Measurements from ENCODE around the gene AIFM3. TPM values are rescaled to one million over a fixed set of nuclear protein-coding genes. Genes with fewer than 3 reads are reported as not detected.

AIFM3 gene
- total and polyA plus RNA-seq, 2 of the 13 experiments (the other 11 are each of a cell fraction or from before 2014, with no cell fraction given): 9.0 to 15.3 TPM

GRCh38 chr22:20977516-20978170 is 10.6 kb downstream of the AIFM3 start:
- DNase-seq (ENCODE audit: low spot score) (no peak), ATAC-seq (no peak), FAIRE-seq (no peak)
- intact Hi-C loops (cut with micrococcal nuclease; ENCODE audit: unreplicated experiment) (no loop called here), in situ Hi-C loops (cut with HindIII; ENCODE audit: extremely low pct_ligation_motif_present, low pct_unique_long_range_greater_than_20kb) (no loop called here)
- ChIA-PET POLR2A (interaction anchor here (1.0 kb wide), 1 partner anchor 20 kb away, joined by 4 read pairs; no protein-coding TSS in a partner anchor), CTCF (ENCODE audit: low intra/inter-chr PET ratio, low total read pairs) (no interaction called here)
- Histone ChIP-seq H3K4me2 (ENCODE audit: low read depth, low read length) (no peak overlapping the region), H3K4me1 (ENCODE audit: insufficient read depth, low read length) (peaks cover 28% of the 10 kb centered on the region), H3K9me3 (ENCODE audit: low read length) (0 out of 2 replicates have a peak, but pooled peaks cover 4% of the 10 kb centered on the region), H3K36me3 (replicated peaks in 1 of 2; ENCODE audit: control insufficient read depth in 1 of 2, insufficient read depth in 2 of 2, low read length in 2 of 2) (no peaks in the 10 kb centered on the region), H3K4me3 (replicated peaks in 1 of 3; ENCODE audit: insufficient read depth in 1 of 3, low read depth in 2 of 3, low read length in 3 of 3) (no peak overlapping the region), H3K27me3 (ENCODE audit: control insufficient read depth in 1 of 2, insufficient read depth in 2 of 2, low read length in 2 of 2) (no peaks in the 10 kb centered on the region; a peak in 1 of 5 replicates), H3K27ac (ENCODE audit: extremely low read length, insufficient read depth, low read length) (no peak overlapping the region), H2AFZ (ENCODE audit: low read length) (no peak overlapping the region), H4K20me1 (ENCODE audit: insufficient read depth, low read length) (no peaks in the 10 kb centered on the region), H3K79me2 (ENCODE audit: insufficient read depth, low read length) (peaks cover 5% of the 10 kb centered on the region), H3K9ac (ENCODE audit: insufficient read depth, low read depth, low read length) (no peak overlapping the region)
- BruUV-seq (replicated peaks): no TSS peak
- TF ChIP-seq, protein P1, sequence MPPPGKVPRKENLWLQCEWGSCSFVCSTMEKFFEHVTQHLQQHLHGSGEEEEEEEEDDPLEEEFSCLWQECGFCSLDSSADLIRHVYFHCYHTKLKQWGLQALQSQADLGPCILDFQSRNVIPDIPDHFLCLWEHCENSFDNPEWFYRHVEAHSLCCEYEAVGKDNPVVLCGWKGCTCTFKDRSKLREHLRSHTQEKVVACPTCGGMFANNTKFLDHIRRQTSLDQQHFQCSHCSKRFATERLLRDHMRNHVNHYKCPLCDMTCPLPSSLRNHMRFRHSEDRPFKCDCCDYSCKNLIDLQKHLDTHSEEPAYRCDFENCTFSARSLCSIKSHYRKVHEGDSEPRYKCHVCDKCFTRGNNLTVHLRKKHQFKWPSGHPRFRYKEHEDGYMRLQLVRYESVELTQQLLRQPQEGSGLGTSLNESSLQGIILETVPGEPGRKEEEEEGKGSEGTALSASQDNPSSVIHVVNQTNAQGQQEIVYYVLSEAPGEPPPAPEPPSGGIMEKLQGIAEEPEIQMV (CRISPR knock-in tag; IDR thresholded peaks at IDR 0.05; ENCODE audit: low read depth): no peak
- no peak for TF ChIP-seq ZNF382 (CRISPR knock-in tag; IDR thresholded peaks at IDR 0.05; ENCODE audit: borderline replicate concordance)
- TF ChIP-seq ZNF234 (CRISPR knock-in tag; conservative IDR thresholded peaks at IDR 0.05): no peak
- no peak for TF ChIP-seq CSRNP1 (CRISPR knock-in tag; IDR thresholded peaks at IDR 0.05)
- no peak for TF ChIP-seq PHB2 (IDR thresholded peaks at IDR 0.05; ENCODE audit: partially characterized antibody)
- TF ChIP-seq, protein P2, sequence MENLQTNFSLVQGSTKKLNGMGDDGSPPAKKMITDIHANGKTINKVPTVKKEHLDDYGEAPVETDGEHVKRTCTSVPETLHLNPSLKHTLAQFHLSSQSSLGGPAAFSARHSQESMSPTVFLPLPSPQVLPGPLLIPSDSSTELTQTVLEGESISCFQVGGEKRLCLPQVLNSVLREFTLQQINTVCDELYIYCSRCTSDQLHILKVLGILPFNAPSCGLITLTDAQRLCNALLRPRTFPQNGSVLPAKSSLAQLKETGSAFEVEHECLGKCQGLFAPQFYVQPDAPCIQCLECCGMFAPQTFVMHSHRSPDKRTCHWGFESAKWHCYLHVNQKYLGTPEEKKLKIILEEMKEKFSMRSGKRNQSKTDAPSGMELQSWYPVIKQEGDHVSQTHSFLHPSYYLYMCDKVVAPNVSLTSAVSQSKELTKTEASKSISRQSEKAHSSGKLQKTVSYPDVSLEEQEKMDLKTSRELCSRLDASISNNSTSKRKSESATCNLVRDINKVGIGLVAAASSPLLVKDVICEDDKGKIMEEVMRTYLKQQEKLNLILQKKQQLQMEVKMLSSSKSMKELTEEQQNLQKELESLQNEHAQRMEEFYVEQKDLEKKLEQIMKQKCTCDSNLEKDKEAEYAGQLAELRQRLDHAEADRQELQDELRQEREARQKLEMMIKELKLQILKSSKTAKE (CRISPR knock-in tag; IDR thresholded peaks at IDR 0.05; ENCODE audit: borderline replicate concordance): no peak
- TF ChIP-seq ZNF530 (CRISPR knock-in tag; IDR thresholded peaks at IDR 0.05; ENCODE audit: low read depth): no peak
- TF ChIP-seq RAD21 (CRISPR knock-in tag; IDR thresholded peaks at IDR 0.05): no peak
- no peak for TF ChIP-seq KDM5B (CRISPR knock-in tag; IDR thresholded peaks at IDR 0.05; ENCODE audit: borderline replicate concordance)
- no peak for TF ChIP-seq SNAI1 (CRISPR knock-in tag; IDR thresholded peaks at IDR 0.05; ENCODE audit: borderline replicate concordance)
- no peak for TF ChIP-seq FOSL2 (CRISPR knock-in tag; IDR thresholded peaks at IDR 0.05)
- TF ChIP-seq MTERF4 (CRISPR knock-in tag; IDR thresholded peaks at IDR 0.05): no peak
- no peak for TF ChIP-seq ZNF766 (CRISPR knock-in tag; IDR thresholded peaks at IDR 0.05; ENCODE audit: borderline replicate concordance)
- TF ChIP-seq CENPX (CRISPR knock-in tag; IDR thresholded peaks at IDR 0.05): no peak
- no peak for TF ChIP-seq U2AF1 (optimal IDR thresholded peaks at IDR 0.05; ENCODE audit: low read depth, low read length)
- no peak for TF ChIP-seq SMARCE1 (IDR thresholded peaks at IDR 0.05; ENCODE audit: borderline replicate concordance)
- 100% methylated on average over 6 of the region's 17 CpGs for WGBS (ENCODE audit: low lambda C conversion rate)
